HEK293 (cell line): ENCODE measurements around the gene CPA5.

Source experiments
- CTCF ChIA-PET: fragments of 350-600 bp; formaldehyde crosslinking; extraction: SDS; loops from one replicate; lab custom pipeline; 2021; ENCODE audit warnings: antibody characterized with exemption; lab: Yijun Ruan, JAX
- POLR2A ChIA-PET: fragments of 300-600 bp; formaldehyde crosslinking; extraction: SDS; loops from one replicate; lab custom pipeline; 2020; ENCODE audit warnings: antibody characterized with exemption, inconsistent platforms; lab: Yijun Ruan, JAX
- H3K27ac ChIP-seq: fragments of 200-500 bp; sonication (Bioruptor generic); 2 replicates; pipeline ENCODE4 v1.5.1; 2014; ENCODE audit warnings: low read depth, low read length, control low read depth, inconsistent platforms; ENCODE audit errors: extremely low read depth
- H3K36me3 ChIP-seq, 2 experiments: fragments of 200-500 bp in 1 of 2; sonication (Bioruptor generic) in 1 of 2; 1 replicate in 1 of 2; 2 replicates in 1 of 2; pipeline ENCODE4 v1.5.1; 2014 to 2017; ENCODE audit warnings: inconsistent platforms in 2 of 2, low read length in 2 of 2; ENCODE audit not compliant: control insufficient read depth in 2 of 2, insufficient read depth in 1 of 2
- H3K4me1 ChIP-seq: fragments of 200-500 bp; sonication (Bioruptor generic); 2 replicates; pipeline ENCODE4 v1.5.1; 2014; ENCODE audit warnings: mild to moderate bottlenecking, low read length, inconsistent platforms; ENCODE audit not compliant: control insufficient read depth, insufficient read depth
- H3K4me3 ChIP-seq: 2 replicates; pipeline ENCODE4 v1.5.1; 2011; ENCODE audit warnings: low read depth, mild to moderate bottlenecking, control low read depth, low read length, moderate library complexity
- H3K9me3 ChIP-seq: fragments of 200-500 bp; sonication (Bioruptor generic); 2 replicates; pipeline ENCODE4 v1.5.1; 2014; ENCODE audit warnings: low read depth, low read length, inconsistent platforms; ENCODE audit not compliant: control insufficient read depth, insufficient read depth
- IKZF3 ChIP-seq: fragments of 450-650 bp; IDR thresholded peaks from 2 replicates; pipeline ENCODE4 v1.5.0; 2018; ENCODE audit warnings: missing biosample characterization, mild to moderate bottlenecking, missing genetic modification characterization, moderate library complexity
- INSM2 ChIP-seq: fragments of 450-650 bp; formaldehyde crosslinking; IDR thresholded peaks from 2 replicates; pipeline ENCODE4 v1.5.1; 2016; ENCODE audit warnings: missing biosample characterization, missing genetic modification characterization
- KLF9 ChIP-seq: fragments of 450-650 bp; formaldehyde crosslinking; IDR thresholded peaks from 2 replicates; pipeline ENCODE4 v1.5.1; 2016; ENCODE audit warnings: missing biosample characterization, missing genetic modification characterization, low read depth
- PRDM1 ChIP-seq: fragments of 450-650 bp; formaldehyde crosslinking; IDR thresholded peaks from 2 replicates; pipeline ENCODE4; 2016; ENCODE audit warnings: missing biosample characterization, missing genetic modification characterization
- PRDM10 ChIP-seq: fragments of 450-650 bp; formaldehyde crosslinking; IDR thresholded peaks from 2 replicates; pipeline ENCODE4 v1.5.1; 2016; ENCODE audit warnings: missing biosample characterization, missing genetic modification characterization
- ZBTB48 ChIP-seq: fragments of 450-650 bp; formaldehyde crosslinking; IDR thresholded peaks from 2 replicates; pipeline ENCODE4 v1.5.1; 2016; ENCODE audit warnings: missing biosample characterization, missing genetic modification characterization
- ZBTB49 ChIP-seq: fragments of 450-650 bp; formaldehyde crosslinking; IDR thresholded peaks from 2 replicates; pipeline ENCODE4 v1.5.1; 2016; ENCODE audit warnings: missing biosample characterization, missing genetic modification characterization, low read depth
- ZEB2 ChIP-seq: fragments of 450-650 bp; formaldehyde crosslinking; IDR thresholded peaks from 2 replicates; pipeline ENCODE4 v1.5.1; 2016; ENCODE audit warnings: missing biosample characterization, missing genetic modification characterization
- ZNF133 ChIP-seq: fragments of 450-650 bp; formaldehyde crosslinking; IDR thresholded peaks from 2 replicates; pipeline ENCODE4 v1.5.1; 2016; ENCODE audit warnings: missing biosample characterization, missing genetic modification characterization
- ZNF202 ChIP-seq: fragments of 450-650 bp; formaldehyde crosslinking; IDR thresholded peaks from 2 replicates; pipeline ENCODE4 v1.5.1; 2016; ENCODE audit warnings: missing biosample characterization, missing genetic modification characterization, borderline replicate concordance
- ZNF335 ChIP-seq: fragments of 450-650 bp; formaldehyde crosslinking; conservative IDR thresholded peaks from 2 replicates; pipeline ENCODE4 v1.5.1; 2016; ENCODE audit warnings: missing biosample characterization, missing genetic modification characterization
- ZNF350 ChIP-seq: fragments of 450-650 bp; formaldehyde crosslinking; IDR thresholded peaks from 2 replicates; pipeline ENCODE4 v1.5.0; 2017; ENCODE audit warnings: missing biosample characterization, mild to moderate bottlenecking, missing genetic modification characterization
- ZNF426 ChIP-seq: fragments of 450-650 bp; formaldehyde crosslinking; IDR thresholded peaks from 2 replicates; pipeline ENCODE4 v1.5.1; 2017; ENCODE audit warnings: missing biosample characterization, missing genetic modification characterization, mild to moderate bottlenecking, inconsistent platforms, moderate library complexity
- ZNF501 ChIP-seq: fragments of 450-650 bp; formaldehyde crosslinking; IDR thresholded peaks from 2 replicates; pipeline ENCODE4 v1.5.1; 2016; ENCODE audit warnings: missing biosample characterization, missing genetic modification characterization
- ZNF549 ChIP-seq: fragments of 450-650 bp; IDR thresholded peaks from 2 replicates; pipeline ENCODE4 v1.5.1; 2018; ENCODE audit warnings: missing biosample characterization, missing genetic modification characterization, mild to moderate bottlenecking, inconsistent platforms, moderate library complexity
- ZNF707 ChIP-seq: fragments of 450-650 bp; formaldehyde crosslinking; IDR thresholded peaks from 2 replicates; pipeline ENCODE4 v1.5.1; 2016; ENCODE audit warnings: missing biosample characterization, missing genetic modification characterization
- ZNF768 ChIP-seq: fragments of 450-650 bp; formaldehyde crosslinking; IDR thresholded peaks from 2 replicates; pipeline ENCODE4 v1.5.1; 2018; ENCODE audit warnings: missing biosample characterization, mild to moderate bottlenecking, missing genetic modification characterization
- TF ChIP-seq, protein P1 (sequence below): fragments of 450-650 bp; formaldehyde crosslinking; IDR thresholded peaks from 2 replicates; pipeline ENCODE4 v1.5.1; 2016; ENCODE audit warnings: missing biosample characterization, missing genetic modification characterization
- TF ChIP-seq, protein P2 (sequence below): fragments of 450-650 bp; formaldehyde crosslinking; conservative IDR thresholded peaks from 2 replicates; pipeline ENCODE4 v1.5.1; 2016; ENCODE audit warnings: low read depth, missing biosample characterization, missing genetic modification characterization

The CPA5 gene

DNA sequence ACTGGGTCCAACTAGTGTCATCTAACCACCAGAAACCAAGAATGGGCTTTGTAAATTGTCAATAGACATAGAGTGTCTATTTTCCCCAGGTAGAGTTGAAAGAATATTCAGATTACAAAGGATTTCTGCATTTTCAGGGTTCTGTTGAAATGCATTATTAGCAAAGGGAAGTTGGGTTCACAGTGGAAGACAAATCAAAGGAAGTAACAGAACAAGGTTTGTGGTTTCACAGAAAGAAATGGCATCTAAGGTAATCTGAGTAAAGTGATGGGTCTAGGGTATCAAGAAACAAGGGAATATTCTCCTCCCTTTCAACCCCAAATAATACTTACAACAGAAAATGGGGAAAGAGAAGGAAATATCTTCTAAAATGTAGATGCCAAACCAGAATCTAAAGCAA lies 70.4 kb downstream of the CPA5 start:
- POLR2A ChIA-PET, result no interaction called here
- CTCF ChIA-PET, result no interaction called here
- Histone ChIP-seq H3K9me3 (no peaks in the 10 kb centered on the region), H3K4me1 (no peaks in the 10 kb centered on the region), H3K36me3 (no peaks in the 10 kb centered on the region), H3K27ac (no peak overlapping the region), H3K4me3 (no peak overlapping the region)
- TF ChIP-seq ZNF501 (tag by site-specific recombination) (no peak), KLF9 (tag by site-specific recombination) (no peak), ZNF426 (tag by site-specific recombination) (no peak), ZNF350 (no peak), ZNF768 (no peak), ZBTB48 (tag by site-specific recombination) (no peak), ZNF133 (no peak), ZEB2 (tag by site-specific recombination) (no peak), PRDM10 (tag by site-specific recombination) (no peak), ZBTB49 (no peak), ZNF549 (tag by site-specific recombination) (no peak), IKZF3 (no peak), ZNF707 (no peak), PRDM1 (tag by site-specific recombination) (no peak), ZNF202 (tag by site-specific recombination) (no peak), ZNF335 (tag by site-specific recombination) (no peak), INSM2 (tag by site-specific recombination) (no peak)
- TF ChIP-seq, protein P1, sequence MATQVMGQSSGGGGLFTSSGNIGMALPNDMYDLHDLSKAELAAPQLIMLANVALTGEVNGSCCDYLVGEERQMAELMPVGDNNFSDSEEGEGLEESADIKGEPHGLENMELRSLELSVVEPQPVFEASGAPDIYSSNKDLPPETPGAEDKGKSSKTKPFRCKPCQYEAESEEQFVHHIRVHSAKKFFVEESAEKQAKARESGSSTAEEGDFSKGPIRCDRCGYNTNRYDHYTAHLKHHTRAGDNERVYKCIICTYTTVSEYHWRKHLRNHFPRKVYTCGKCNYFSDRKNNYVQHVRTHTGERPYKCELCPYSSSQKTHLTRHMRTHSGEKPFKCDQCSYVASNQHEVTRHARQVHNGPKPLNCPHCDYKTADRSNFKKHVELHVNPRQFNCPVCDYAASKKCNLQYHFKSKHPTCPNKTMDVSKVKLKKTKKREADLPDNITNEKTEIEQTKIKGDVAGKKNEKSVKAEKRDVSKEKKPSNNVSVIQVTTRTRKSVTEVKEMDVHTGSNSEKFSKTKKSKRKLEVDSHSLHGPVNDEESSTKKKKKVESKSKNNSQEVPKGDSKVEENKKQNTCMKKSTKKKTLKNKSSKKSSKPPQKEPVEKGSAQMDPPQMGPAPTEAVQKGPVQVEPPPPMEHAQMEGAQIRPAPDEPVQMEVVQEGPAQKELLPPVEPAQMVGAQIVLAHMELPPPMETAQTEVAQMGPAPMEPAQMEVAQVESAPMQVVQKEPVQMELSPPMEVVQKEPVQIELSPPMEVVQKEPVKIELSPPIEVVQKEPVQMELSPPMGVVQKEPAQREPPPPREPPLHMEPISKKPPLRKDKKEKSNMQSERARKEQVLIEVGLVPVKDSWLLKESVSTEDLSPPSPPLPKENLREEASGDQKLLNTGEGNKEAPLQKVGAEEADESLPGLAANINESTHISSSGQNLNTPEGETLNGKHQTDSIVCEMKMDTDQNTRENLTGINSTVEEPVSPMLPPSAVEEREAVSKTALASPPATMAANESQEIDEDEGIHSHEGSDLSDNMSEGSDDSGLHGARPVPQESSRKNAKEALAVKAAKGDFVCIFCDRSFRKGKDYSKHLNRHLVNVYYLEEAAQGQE (tag by site-specific recombination), result no peak
- TF ChIP-seq, protein P2, sequence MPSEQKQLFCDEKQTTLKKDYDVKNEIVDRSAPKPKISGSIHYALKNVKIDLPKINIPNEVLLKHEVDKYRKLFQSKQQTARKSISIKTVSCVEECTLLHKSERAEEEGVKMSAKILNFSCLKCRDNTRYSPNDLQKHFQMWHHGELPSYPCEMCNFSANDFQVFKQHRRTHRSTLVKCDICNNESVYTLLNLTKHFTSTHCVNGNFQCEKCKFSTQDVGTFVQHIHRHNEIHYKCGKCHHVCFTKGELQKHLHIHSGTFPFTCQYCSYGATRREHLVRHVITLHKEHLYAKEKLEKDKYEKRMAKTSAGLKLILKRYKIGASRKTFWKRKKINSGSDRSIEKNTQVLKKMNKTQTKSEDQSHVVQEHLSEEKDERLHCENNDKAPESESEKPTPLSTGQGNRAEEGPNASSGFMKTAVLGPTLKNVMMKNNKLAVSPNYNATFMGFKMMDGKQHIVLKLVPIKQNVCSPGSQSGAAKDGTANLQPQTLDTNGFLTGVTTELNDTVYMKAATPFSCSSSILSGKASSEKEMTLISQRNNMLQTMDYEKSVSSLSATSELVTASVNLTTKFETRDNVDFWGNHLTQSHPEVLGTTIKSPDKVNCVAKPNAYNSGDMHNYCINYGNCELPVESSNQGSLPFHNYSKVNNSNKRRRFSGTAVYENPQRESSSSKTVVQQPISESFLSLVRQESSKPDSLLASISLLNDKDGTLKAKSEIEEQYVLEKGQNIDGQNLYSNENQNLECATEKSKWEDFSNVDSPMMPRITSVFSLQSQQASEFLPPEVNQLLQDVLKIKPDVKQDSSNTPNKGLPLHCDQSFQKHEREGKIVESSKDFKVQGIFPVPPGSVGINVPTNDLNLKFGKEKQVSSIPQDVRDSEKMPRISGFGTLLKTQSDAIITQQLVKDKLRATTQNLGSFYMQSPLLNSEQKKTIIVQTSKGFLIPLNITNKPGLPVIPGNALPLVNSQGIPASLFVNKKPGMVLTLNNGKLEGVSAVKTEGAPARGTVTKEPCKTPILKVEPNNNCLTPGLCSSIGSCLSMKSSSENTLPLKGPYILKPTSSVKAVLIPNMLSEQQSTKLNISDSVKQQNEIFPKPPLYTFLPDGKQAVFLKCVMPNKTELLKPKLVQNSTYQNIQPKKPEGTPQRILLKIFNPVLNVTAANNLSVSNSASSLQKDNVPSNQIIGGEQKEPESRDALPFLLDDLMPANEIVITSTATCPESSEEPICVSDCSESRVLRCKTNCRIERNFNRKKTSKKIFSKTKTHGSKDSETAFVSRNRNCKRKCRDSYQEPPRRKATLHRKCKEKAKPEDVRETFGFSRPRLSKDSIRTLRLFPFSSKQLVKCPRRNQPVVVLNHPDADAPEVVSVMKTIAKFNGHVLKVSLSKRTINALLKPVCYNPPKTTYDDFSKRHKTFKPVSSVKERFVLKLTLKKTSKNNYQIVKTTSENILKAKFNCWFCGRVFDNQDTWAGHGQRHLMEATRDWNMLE (tag by site-specific recombination), result no peak
- TF ChIP-seq, all 188 proteins: peak for 0
